Kidney glomerular epithelial cell (primary cell): ENCODE data around the gene SDHD.
"Not testable (repeated sequence)": the region's sequence is repeated elsewhere in the genome, so short reads cannot be mapped to it uniquely, and the experiment has no call there.

ENCODE experiments used
- DNase-seq: peaks from one replicate; lab custom pipeline; 2025; lab: John Stamatoyannopoulos, UW

Gene SDHD

GRCh38 chr11:112086422-112087191 lies at the start of gene SDHD, which contains the start of gene TIMM8B:
Gene SDHD (plus strand): TSS chr11:112086873. CDS start chr11:112086908, 35 bp downstream.
Gene TIMM8B (minus strand): TSS chr11:112086756. CDS start chr11:112086723, 33 bp downstream.
- DNase-seq: peak; percentile 93

GRCh38 chr11:112037527-112037926 lies 49.1 kb upstream of the SDHD start:
- DNase-seq: no peak

- DNase-seq: no peak
Measured at GRCh38 chr11:112042161-112042960, 44.3 kb upstream of the SDHD start.

GRCh38 chr11:112042961-112043304 lies 43.7 kb upstream of the SDHD start:
- no peak for DNase-seq

- DNase-seq: no peak
Measured at GRCh38 chr11:112044961-112045360, 41.7 kb upstream of the SDHD start.

GRCh38 chr11:112046647-112047046 lies 40.0 kb upstream of the SDHD start:
- DNase-seq: not testable (repeated sequence)

- DNase-seq: not testable (repeated sequence)
Measured at GRCh38 chr11:112048256-112048655, 38.4 kb upstream of the SDHD start.

- no peak for DNase-seq
Measured at GRCh38 chr11:112049777-112050176, 36.9 kb upstream of the SDHD start.

GRCh38 chr11:112050721-112051120 lies 36.0 kb upstream of the SDHD start:
- no peak for DNase-seq

GRCh38 chr11:112051768-112052167 lies 34.9 kb upstream of the SDHD start:
- DNase-seq: no peak

GRCh38 chr11:112057170-112057569 lies 29.5 kb upstream of the SDHD start:
- DNase-seq: no peak

- DNase-seq: no peak
Measured at GRCh38 chr11:112058103-112058502, 28.6 kb upstream of the SDHD start.

GRCh38 chr11:112062923-112063322 lies 23.8 kb upstream of the SDHD start:
- no peak for DNase-seq

GRCh38 chr11:112073941-112074811 lies 12.5 kb upstream of the SDHD start, which contains the start of the genes NKAPD1 and PIH1D2:
Gene NKAPD1 (plus strand): TSS chr11:112074299. CDS start chr11:112075575, 1,276 bp downstream.
Gene PIH1D2 (minus strand): TSS chr11:112074017. CDS start chr11:112073174, 843 bp downstream.
- peak; percentile 92 for DNase-seq

- no peak for DNase-seq
Measured at GRCh38 chr11:112082729-112083128, 3.9 kb upstream of the SDHD start.

GRCh38 chr11:112085822-112086421 lies 751 bp upstream of the SDHD start:
- DNase-seq: peak; percentile 35

- DNase-seq: no peak
Measured at GRCh38 chr11:112087212-112087611, 539 bp downstream of the SDHD start.

- DNase-seq: not testable (repeated sequence)
Measured at GRCh38 chr11:112095302-112095701, 8.6 kb downstream of the SDHD start.

GRCh38 chr11:112096194-112096593 lies 9.5 kb downstream of the SDHD start:
- DNase-seq: no peak

GRCh38 chr11:112097734-112098528 lies 11.3 kb downstream of the SDHD start:
- DNase-seq: no peak

GRCh38 chr11:112100462-112100861 lies 13.8 kb downstream of the SDHD start:
- peak; percentile 7 for DNase-seq
